ENCODE measurements around the gene KRTAP9-2. TPM values are rescaled to one million over a fixed set of nuclear protein-coding genes. Genes with fewer than 3 reads are reported as not detected.
A peak's percentile ranks its signal among the peaks of the same experiment; 100 is the strongest.
"Not testable (repeated sequence)": the region's sequence is repeated elsewhere in the genome, so short reads cannot be mapped to it uniquely, and the experiment has no call there.

The KRTAP9-2 gene, protein sequence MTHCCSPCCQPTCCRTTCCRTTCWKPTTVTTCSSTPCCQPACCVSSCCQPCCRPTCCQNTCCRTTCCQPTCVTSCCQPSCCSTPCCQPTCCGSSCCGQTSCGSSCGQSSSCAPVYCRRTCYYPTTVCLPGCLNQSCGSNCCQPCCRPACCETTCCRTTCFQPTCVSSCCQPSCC
- not detected for total RNA-seq
- polyA plus RNA-seq, result not detected
- long read RNA-seq, donor 1, result 0 reads
- long read RNA-seq, donor 2, result 0 reads

DNA sequence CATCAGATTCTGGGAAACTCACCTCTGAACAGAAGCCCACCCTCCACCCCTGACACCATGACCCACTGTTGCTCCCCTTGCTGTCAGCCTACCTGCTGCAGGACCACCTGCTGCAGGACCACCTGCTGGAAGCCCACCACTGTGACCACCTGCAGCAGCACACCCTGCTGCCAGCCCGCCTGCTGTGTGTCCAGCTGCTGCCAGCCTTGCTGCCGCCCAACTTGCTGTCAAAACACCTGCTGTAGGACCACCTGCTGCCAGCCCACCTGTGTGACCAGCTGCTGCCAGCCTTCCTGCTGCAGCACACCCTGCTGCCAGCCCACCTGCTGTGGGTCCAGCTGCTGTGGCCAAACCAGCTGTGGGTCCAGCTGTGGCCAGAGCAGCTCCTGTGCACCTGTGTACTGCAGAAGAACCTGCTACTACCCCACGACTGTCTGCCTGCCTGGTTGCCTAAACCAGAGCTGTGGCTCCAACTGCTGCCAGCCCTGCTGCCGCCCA is at the start of gene KRTAP9-2:
Gene KRTAP9-2 (plus strand): TSS at position 51 of the 498 bp plus-strand sequence. CDS start 7 bp downstream, at position 58.
- H3K36me3 ChIP-seq (ENCODE audit: control insufficient read depth in 1 of 2, insufficient read depth in 2 of 2, low read length in 1 of 2); H3K4me3 ChIP-seq (ENCODE audit: low read length in 2 of 2); H3K9me3 ChIP-seq (ENCODE audit: control insufficient read depth, low read length); H3K4me1 ChIP-seq (ENCODE audit: control insufficient read depth in 1 of 2, insufficient read depth in 2 of 2, low read length in 2 of 2); H3K27ac ChIP-seq (ENCODE audit: low read depth in 1 of 2, low read length in 2 of 2); intact Hi-C loops (cut with DNase I); H3K27me3 ChIP-seq (ENCODE audit: control insufficient read depth in 1 of 2, insufficient read depth in 2 of 2, low read length in 1 of 2); DNase-seq; ATAC-seq (ENCODE audit: low FRiP score): not testable (repeated sequence)
- 60 to 64% methylated on average over 2 to 4 of the region's 4 CpGs for WGBS, 2 donors

DNA sequence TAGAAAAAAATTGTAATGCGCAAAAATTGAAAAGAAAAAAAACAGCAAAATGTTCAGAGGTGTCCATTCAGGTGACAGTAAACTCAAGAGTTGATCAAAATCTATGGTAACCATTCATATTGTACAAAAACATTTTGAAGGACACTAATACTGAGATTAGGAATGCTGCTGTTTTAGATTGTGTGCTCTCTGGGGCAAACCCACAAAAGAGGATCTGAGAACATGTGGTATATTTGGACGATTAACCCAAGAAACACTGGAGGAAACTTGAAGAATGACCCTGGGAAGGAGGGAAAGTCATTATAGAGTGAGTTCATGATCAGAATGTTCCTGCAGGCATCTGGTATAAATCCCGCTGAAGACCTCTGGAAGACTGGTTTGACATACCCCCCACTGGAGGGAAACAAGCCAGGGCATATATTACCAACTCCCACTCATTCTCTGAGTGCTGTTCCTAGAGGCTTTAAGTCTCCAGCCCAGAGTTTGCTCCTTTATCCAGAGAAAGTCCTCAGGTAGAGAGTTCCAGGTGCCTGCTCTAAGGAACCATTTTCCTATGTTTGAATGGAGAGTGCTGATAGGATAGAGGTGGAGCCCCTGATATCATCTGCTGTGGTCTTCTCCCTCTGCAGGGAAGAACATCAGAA is 49.6 kb upstream of the KRTAP9-2 start:
- no peak for ATAC-seq (ENCODE audit: low FRiP score)
- Histone ChIP-seq H3K9me3 (ENCODE audit: control insufficient read depth, low read length) (peaks cover 3% of the 10 kb centered on the region), H3K36me3 (ENCODE audit: control insufficient read depth in 1 of 2, insufficient read depth in 2 of 2, low read length in 1 of 2) (no peaks in the 10 kb centered on the region), H3K4me1 (ENCODE audit: control insufficient read depth in 1 of 2, insufficient read depth in 2 of 2, low read length in 2 of 2) (peaks cover 0 to 1% of the 10 kb centered on the region in 2 donors), H3K27me3 (ENCODE audit: control insufficient read depth in 1 of 2, insufficient read depth in 2 of 2, low read length in 1 of 2) (no peaks in the 10 kb centered on the region), H3K4me3 (ENCODE audit: low read length in 2 of 2) (no peak overlapping the region), H3K27ac (ENCODE audit: low read depth in 1 of 2, low read length in 2 of 2) (no peak overlapping the region)
- intact Hi-C loops (cut with DNase I), result no loop called here
- 76 to 77% methylated on average over 3 of the region's 3 CpGs for WGBS, 2 donors
- no peak for DNase-seq

DNA sequence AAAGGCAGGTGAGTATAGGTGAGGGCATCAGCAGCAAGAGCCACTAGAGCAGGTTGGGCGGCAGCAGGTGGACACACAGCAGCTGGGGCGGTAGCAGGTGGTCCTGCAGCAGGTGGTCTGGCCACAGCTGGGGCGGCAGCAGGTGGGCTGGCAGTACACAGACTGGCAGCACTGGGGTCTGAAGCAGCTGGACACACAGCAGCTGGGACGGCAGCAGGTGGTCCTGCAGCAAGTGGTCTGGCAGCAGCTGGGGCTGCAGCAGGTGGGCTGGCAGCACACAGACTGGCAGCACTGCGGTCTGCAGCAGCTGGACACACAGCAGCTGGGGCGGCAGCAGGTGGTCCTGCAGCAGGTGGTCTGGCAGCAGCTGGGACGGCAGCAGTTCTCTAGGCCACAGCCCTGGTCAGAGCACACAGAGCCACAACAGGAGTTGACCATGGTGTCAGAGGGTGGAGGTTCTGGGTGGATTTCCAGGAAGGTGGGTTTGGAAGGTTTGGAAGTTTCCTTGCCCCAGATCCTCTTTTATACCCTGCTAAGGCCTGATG is 48.6 kb upstream of the KRTAP9-2 start, which contains the start of gene KRTAP4-2:
Gene KRTAP4-2 (minus strand): TSS at position 495 of the 545 bp plus-strand sequence. CDS start 57 bp downstream, at position 438.
- WGBS, 2 donors, result 85 to 86% methylated on average over 7 of the region's 7 CpGs
- no peaks in the 10 kb centered on the region for H3K27me3 ChIP-seq (ENCODE audit: control insufficient read depth in 1 of 2, insufficient read depth in 2 of 2, low read length in 1 of 2)
- no peaks in the 10 kb centered on the region for H3K36me3 ChIP-seq (ENCODE audit: control insufficient read depth in 1 of 2, insufficient read depth in 2 of 2, low read length in 1 of 2)
- peaks cover 0 to 1% of the 10 kb centered on the region in 2 donors for H3K4me1 ChIP-seq (ENCODE audit: control insufficient read depth in 1 of 2, insufficient read depth in 2 of 2, low read length in 2 of 2)
- H3K27ac ChIP-seq (ENCODE audit: low read depth in 1 of 2, low read length in 2 of 2), result no peak within 1 kb of the TSS
- H3K4me3 ChIP-seq (ENCODE audit: low read length in 2 of 2), result no peak within 1 kb of the TSS
- intact Hi-C loops (cut with DNase I), result no loop called here
- ATAC-seq (ENCODE audit: low FRiP score) (no peak), DNase-seq (no peak)
- peaks cover 1% of the 10 kb centered on the region for H3K9me3 ChIP-seq (ENCODE audit: control insufficient read depth, low read length)

DNA sequence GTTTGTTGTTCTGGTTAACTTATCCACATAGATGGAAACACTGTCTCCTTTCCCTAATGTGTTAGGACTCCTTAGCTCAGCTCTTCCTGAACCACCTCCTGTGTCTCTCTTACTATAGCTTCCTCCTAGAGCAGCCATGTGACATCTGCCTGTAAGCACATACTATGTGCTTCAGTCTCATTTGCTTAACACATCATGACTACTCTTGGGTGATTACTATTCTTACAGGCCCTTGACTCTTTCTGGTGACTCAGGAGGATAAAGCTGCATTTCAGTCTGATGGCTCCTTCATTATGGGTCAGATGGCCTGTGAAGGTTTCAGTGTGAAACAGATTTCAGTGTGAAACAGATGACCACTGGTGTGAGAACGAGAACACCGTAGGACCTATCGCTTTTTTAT is 48.1 kb upstream of the KRTAP9-2 start:
- no peak overlapping the region for H3K4me3 ChIP-seq (ENCODE audit: low read length in 2 of 2)
- WGBS, 2 donors, result 87 to 90% methylated on average over 3 of the region's 3 CpGs
- no peak overlapping the region for H3K27ac ChIP-seq (ENCODE audit: low read depth in 1 of 2, low read length in 2 of 2)
- H3K27me3 ChIP-seq (ENCODE audit: control insufficient read depth in 1 of 2, insufficient read depth in 2 of 2, low read length in 1 of 2), result no peaks in the 10 kb centered on the region
- intact Hi-C loops (cut with DNase I), result no loop called here
- DNase-seq (no peak), ATAC-seq (ENCODE audit: low FRiP score) (no peak)
- H3K9me3 ChIP-seq (ENCODE audit: control insufficient read depth, low read length), result peaks cover 1% of the 10 kb centered on the region
- H3K36me3 ChIP-seq (ENCODE audit: control insufficient read depth in 1 of 2, insufficient read depth in 2 of 2, low read length in 1 of 2), result no peaks in the 10 kb centered on the region
- H3K4me1 ChIP-seq (ENCODE audit: control insufficient read depth in 1 of 2, insufficient read depth in 2 of 2, low read length in 2 of 2), result peaks cover 0 to 4% of the 10 kb centered on the region in 2 donors

DNA sequence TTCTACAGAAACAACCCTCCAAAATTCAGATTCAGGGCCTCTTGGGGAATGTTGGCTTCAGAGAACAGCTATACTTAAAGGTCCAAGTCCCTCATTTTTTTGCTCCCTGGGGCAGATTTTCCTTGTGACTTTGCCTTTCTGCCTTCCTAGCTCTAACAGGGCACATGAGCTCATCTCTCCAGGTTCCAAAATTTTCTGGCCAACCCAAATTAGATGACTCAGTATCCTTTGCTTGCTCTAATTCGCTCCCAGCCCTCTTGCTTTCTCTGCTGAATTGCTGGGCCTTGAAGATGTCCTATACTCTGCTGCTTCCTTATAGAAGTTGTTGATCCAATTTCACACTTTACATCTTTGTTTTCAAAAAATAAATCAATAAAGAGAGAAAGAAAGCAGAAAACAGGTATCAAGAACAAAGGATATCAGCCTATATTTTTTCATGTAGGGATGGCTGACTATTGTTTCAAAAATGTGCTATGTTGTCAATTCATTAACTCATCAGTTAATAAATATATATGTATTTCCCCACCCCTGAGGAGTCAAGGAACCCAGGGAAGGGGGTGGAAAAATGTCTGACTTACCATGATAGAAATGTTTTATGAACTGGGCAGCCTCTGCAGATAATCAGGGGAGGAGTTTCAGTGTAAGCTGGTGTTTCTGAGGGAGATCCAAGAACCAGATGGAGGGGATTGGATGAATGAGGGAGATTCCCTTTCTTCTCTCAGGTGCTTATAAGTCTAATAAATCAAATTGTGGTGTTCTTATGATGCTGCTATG is 47.4 kb upstream of the KRTAP9-2 start:
- intact Hi-C loops (cut with DNase I), result no loop called here
- Histone ChIP-seq H3K27ac (ENCODE audit: low read depth in 1 of 2, low read length in 2 of 2) (no peak overlapping the region), H3K9me3 (ENCODE audit: control insufficient read depth, low read length) (peaks cover 1% of the 10 kb centered on the region), H3K36me3 (ENCODE audit: control insufficient read depth in 1 of 2, insufficient read depth in 2 of 2, low read length in 1 of 2) (no peaks in the 10 kb centered on the region), H3K4me1 (ENCODE audit: control insufficient read depth in 1 of 2, insufficient read depth in 2 of 2, low read length in 2 of 2) (peaks cover 0 to 4% of the 10 kb centered on the region in 2 donors), H3K4me3 (ENCODE audit: low read length in 2 of 2) (no peak overlapping the region), H3K27me3 (ENCODE audit: control insufficient read depth in 1 of 2, insufficient read depth in 2 of 2, low read length in 1 of 2) (no peaks in the 10 kb centered on the region)
- DNase-seq (no peak), ATAC-seq (ENCODE audit: low FRiP score) (peak; percentile 56)
- WGBS, 2 donors, result 19 to 25% methylated on average over 1 of the region's 1 CpG

DNA sequence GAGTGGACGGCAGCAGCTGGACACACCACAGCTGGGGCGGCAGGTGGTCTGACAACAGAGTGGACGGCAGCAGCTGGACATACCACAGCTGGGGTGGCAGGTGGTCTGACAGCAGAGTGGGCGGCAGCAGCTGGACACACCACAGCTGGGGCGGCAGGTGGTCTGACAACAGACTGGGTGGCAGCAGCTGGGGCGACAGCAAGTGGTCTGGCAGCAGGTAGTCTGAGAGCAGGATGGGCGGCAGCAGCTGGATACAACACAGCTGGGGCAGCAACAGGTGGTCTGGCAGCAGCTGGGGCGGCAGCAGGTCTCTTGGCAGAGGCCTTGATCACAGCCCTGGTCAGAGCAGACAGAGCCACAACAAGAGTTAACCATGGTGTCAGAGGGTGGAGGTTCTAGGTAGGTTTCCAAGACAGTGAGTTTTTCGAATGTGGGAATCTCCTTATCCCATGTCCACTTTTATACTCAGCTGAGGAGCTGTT is 41.9 kb upstream of the KRTAP9-2 start, which contains the start of gene KRTAP4-1:
Gene KRTAP4-1 (minus strand): TSS at position 432 of the 482 bp plus-strand sequence. CDS start 57 bp downstream, at position 375.
- Histone ChIP-seq H3K9me3 (ENCODE audit: control insufficient read depth, low read length) (peaks cover 2% of the 10 kb centered on the region), H3K4me1 (ENCODE audit: control insufficient read depth in 1 of 2, insufficient read depth in 2 of 2, low read length in 2 of 2) (peaks cover 0 to 2% of the 10 kb centered on the region in 2 donors), H3K36me3 (ENCODE audit: control insufficient read depth in 1 of 2, insufficient read depth in 2 of 2, low read length in 1 of 2) (no peaks in the 10 kb centered on the region), H3K27me3 (ENCODE audit: control insufficient read depth in 1 of 2, insufficient read depth in 2 of 2, low read length in 1 of 2) (peaks cover 0 to 2% of the 10 kb centered on the region in 2 donors), H3K27ac (ENCODE audit: low read depth in 1 of 2, low read length in 2 of 2) (no peak within 1 kb of the TSS), H3K4me3 (ENCODE audit: low read length in 2 of 2) (no peak within 1 kb of the TSS)
- intact Hi-C loops (cut with DNase I), result no loop called here
- WGBS, 2 donors, result 60% methylated on average over 9 of the region's 9 CpGs
- no peak for ATAC-seq (ENCODE audit: low FRiP score)
- DNase-seq, result no peak

DNA sequence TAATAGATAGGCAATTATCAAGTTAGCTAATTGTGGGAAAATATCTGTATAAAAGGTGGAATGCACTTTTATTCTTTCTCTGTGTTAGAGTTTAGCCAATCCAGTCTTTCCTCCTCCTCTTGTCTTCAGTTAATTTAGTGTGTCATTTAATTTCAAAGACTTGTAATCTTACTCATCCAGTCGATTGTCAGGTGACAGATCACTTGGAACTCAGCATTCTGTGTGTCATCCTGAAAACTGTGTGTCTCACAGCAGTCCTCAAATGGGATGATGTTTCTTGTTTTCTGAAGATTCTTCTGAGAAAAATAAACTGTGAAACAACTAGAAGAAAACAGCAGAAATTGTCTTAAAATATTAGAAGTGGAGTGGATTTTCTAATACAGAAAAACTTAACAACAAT is 41.4 kb upstream of the KRTAP9-2 start:
- Histone ChIP-seq H3K4me3 (ENCODE audit: low read length in 2 of 2) (no peak overlapping the region), H3K4me1 (ENCODE audit: control insufficient read depth in 1 of 2, insufficient read depth in 2 of 2, low read length in 2 of 2) (peaks cover 0 to 2% of the 10 kb centered on the region in 2 donors), H3K27me3 (ENCODE audit: control insufficient read depth in 1 of 2, insufficient read depth in 2 of 2, low read length in 1 of 2) (peaks cover 0 to 2% of the 10 kb centered on the region in 2 donors), H3K27ac (ENCODE audit: low read depth in 1 of 2, low read length in 2 of 2) (no peak overlapping the region), H3K9me3 (ENCODE audit: control insufficient read depth, low read length) (peaks cover 2% of the 10 kb centered on the region), H3K36me3 (ENCODE audit: control insufficient read depth in 1 of 2, insufficient read depth in 2 of 2, low read length in 1 of 2) (no peaks in the 10 kb centered on the region)
- ATAC-seq (ENCODE audit: low FRiP score) (no peak), DNase-seq (no peak)
- intact Hi-C loops (cut with DNase I), result no loop called here
- WGBS, 2 donors, result 34 to 51% methylated on average over 1 of the region's 1 CpG

DNA sequence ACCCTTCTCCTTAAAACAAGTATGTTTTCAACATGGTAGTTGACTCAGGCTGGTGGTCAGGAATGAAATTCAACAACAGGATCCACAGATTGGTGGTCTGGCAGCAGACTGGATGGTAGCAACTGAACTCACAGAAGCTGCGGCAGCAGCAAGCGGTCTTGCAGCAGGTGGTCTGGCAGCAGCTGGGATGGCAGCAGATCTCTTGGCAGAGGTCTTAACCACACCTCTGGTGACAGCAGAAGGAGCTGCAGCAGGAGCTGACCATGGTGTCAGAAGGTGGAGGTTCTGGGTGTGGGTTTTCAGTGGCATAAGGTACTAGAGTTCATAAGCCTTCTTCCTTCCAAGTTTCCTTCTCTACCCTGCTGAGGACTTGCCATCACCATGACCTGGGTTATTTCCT is 39.6 kb upstream of the KRTAP9-2 start:
- intact Hi-C loops (cut with DNase I), result no loop called here
- H3K4me1 ChIP-seq (ENCODE audit: control insufficient read depth in 1 of 2, insufficient read depth in 2 of 2, low read length in 2 of 2), result peaks cover 0 to 2% of the 10 kb centered on the region in 2 donors
- peaks cover 0 to 2% of the 10 kb centered on the region in 2 donors for H3K27me3 ChIP-seq (ENCODE audit: control insufficient read depth in 1 of 2, insufficient read depth in 2 of 2, low read length in 1 of 2)
- H3K36me3 ChIP-seq (ENCODE audit: control insufficient read depth in 1 of 2, insufficient read depth in 2 of 2, low read length in 1 of 2), result no peaks in the 10 kb centered on the region
- no peak for DNase-seq
- no peak overlapping the region for H3K4me3 ChIP-seq (ENCODE audit: low read length in 2 of 2)
- peaks cover 2% of the 10 kb centered on the region for H3K9me3 ChIP-seq (ENCODE audit: control insufficient read depth, low read length)
- WGBS, 2 donors, result 83 to 84% methylated on average over 2 of the region's 2 CpGs
- no peak overlapping the region for H3K27ac ChIP-seq (ENCODE audit: low read depth in 1 of 2, low read length in 2 of 2)
- no peak for ATAC-seq (ENCODE audit: low FRiP score)
